SK-N-SH (cell line): ENCODE results near the gene ADCY5. TPM values are rescaled to one million over a fixed set of nuclear protein-coding genes. Genes with fewer than 3 reads are reported as not detected.

Source experiments
- CTCF ChIA-PET: fragments of 300-600, 350-600 bp; formaldehyde crosslinking; extraction: SDS; loops from one replicate; lab custom pipeline; 2021; lab: Yijun Ruan, JAX
- POLR2A ChIA-PET: fragments of 350-600 bp; sonication (Branson Sonifier 250); formaldehyde crosslinking; extraction: SDS; loops from one replicate; lab custom pipeline; 2020; ENCODE audit warnings: antibody characterized with exemption, inconsistent platforms; lab: Yijun Ruan, JAX
- DNase-seq: peaks from one replicate; pipeline ENCODE4 v3.0.0; 2012
- H2AFZ ChIP-seq: fragments of 200-600 bp; sonication (generic); 2 replicates; pipeline ENCODE4 v1.8.1; 2016; ENCODE audit warnings: antibody characterized with exemption, mild to moderate bottlenecking, low read depth
- H3F3A ChIP-seq: fragments of 200-600 bp; sonication (generic); replicated peaks from 2 replicates; pipeline ENCODE3; 2016; ENCODE audit warnings: antibody characterized with exemption, mild to moderate bottlenecking; ENCODE audit not compliant: insufficient read depth
- H3K27ac ChIP-seq, 2 experiments: fragments of 200-500 bp in 1 of 2; fragments of 200-600 bp in 1 of 2; sonication (Bioruptor generic) in 1 of 2; sonication (generic), shearing (Covaris generic) in 1 of 2; 2 replicates each; pipeline versions ENCODE4 v1.5.1 to v1.6.1; 2014 to 2016; ENCODE audit warnings: low read depth in 2 of 2, inconsistent platforms in 1 of 2, low read length in 1 of 2, mild to moderate bottlenecking in 1 of 2, mixed read lengths in 1 of 2
- H3K27me3 ChIP-seq: fragments of 200-600 bp; sonication (generic), shearing (Covaris generic); 2 replicates; pipeline ENCODE4 v1.6.1; 2016; ENCODE audit warnings: mixed run types; ENCODE audit not compliant: insufficient read depth
- H3K36me3 ChIP-seq, 2 experiments: fragments of 200-500 bp in 1 of 2; fragments of 200-600 bp in 1 of 2; sonication (Bioruptor generic) in 1 of 2; sonication (generic) in 1 of 2; replicated peaks in 1 of 2; 2 replicates each; pipeline versions ENCODE3 to v1.5.1; 2014 to 2016; ENCODE audit warnings: low read length in 1 of 2, mild to moderate bottlenecking in 1 of 2; ENCODE audit not compliant: insufficient read depth in 2 of 2, control insufficient read depth in 1 of 2
- H3K4me1 ChIP-seq, 2 experiments: fragments of 200-500 bp in 1 of 2; fragments of 200-600 bp in 1 of 2; sonication (Bioruptor generic) in 1 of 2; sonication (generic), shearing (Covaris generic) in 1 of 2; 2 replicates each; pipeline versions ENCODE4 v1.5.1 to v1.6.1; 2014 to 2016; ENCODE audit warnings: low read depth in 1 of 2, low read length in 1 of 2, mixed run types in 1 of 2; ENCODE audit not compliant: insufficient read depth in 2 of 2, control insufficient read depth in 1 of 2
- H3K4me2 ChIP-seq: fragments of 200-600 bp; sonication (generic), shearing (Covaris generic); 2 replicates; pipeline ENCODE4 v1.6.1; 2017; ENCODE audit warnings: mixed run types
- H3K4me3 ChIP-seq, 2 experiments: fragments of 200-500 bp in 1 of 2; fragments of 200-600 bp in 1 of 2; sonication (Bioruptor generic) in 1 of 2; sonication (generic), shearing (Covaris generic) in 1 of 2; 2 replicates each; pipeline versions ENCODE4 v1.5.1 to v1.8.1; 2014 to 2016; ENCODE audit warnings: low read depth in 2 of 2, inconsistent platforms in 1 of 2, low read length in 1 of 2, mild to moderate bottlenecking in 1 of 2, mixed read lengths in 1 of 2, moderate library complexity in 1 of 2
- H3K79me2 ChIP-seq: fragments of 200-600 bp; sonication (generic); 2 replicates; pipeline ENCODE4 v1.8.1; 2017; ENCODE audit warnings: mild to moderate bottlenecking; ENCODE audit not compliant: insufficient read depth
- H3K9ac ChIP-seq: fragments of 200-600 bp; sonication (generic); 2 replicates; pipeline ENCODE4 v1.6.1; 2017; ENCODE audit warnings: mixed run types
- H3K9me2 ChIP-seq: fragments of 200-600 bp; sonication (generic); 2 replicates; pipeline ENCODE4 v1.6.1; 2017; ENCODE audit warnings: mixed run types
- H3K9me3 ChIP-seq: fragments of 200-600 bp; sonication (generic); 2 replicates; pipeline ENCODE4 v1.6.1; 2017; ENCODE audit warnings: mixed run types, mild to moderate bottlenecking, moderate library complexity
- H4K20me1 ChIP-seq: fragments of 200-600 bp; sonication (generic); 2 replicates; pipeline ENCODE4 v1.6.1; 2017; ENCODE audit warnings: mild to moderate bottlenecking, mixed run types; ENCODE audit not compliant: insufficient read depth
- CHD2 ChIP-seq: fragments of 150-350 bp; IDR thresholded peaks from 2 replicates; pipeline ENCODE4 v1.6.1; 2018; ENCODE audit warnings: low read length; ENCODE audit not compliant: partially characterized antibody
- CTCF ChIP-seq: fragments of 200-600 bp; sonication (generic); IDR thresholded peaks from 2 replicates; pipeline ENCODE4 v1.6.1; 2017; ENCODE audit warnings: antibody characterized with exemption, mild to moderate bottlenecking, moderate library complexity
- FOSL2 ChIP-seq: IDR thresholded peaks from 2 replicates; pipeline ENCODE4 v1.4.0; 2012; ENCODE audit warnings: low read depth, mild to moderate bottlenecking, moderate library complexity, borderline replicate concordance
- IRF3 ChIP-seq: fragments of 150-350 bp; IDR thresholded peaks from 2 replicates; pipeline ENCODE4 v1.6.1; 2016; ENCODE audit warnings: mild to moderate bottlenecking, low read depth, low read length
- MAX ChIP-seq: IDR thresholded peaks from 2 replicates; pipeline ENCODE4 v1.4.0; 2012; ENCODE audit warnings: low read depth
- MXI1 ChIP-seq: IDR thresholded peaks from 2 replicates; pipeline ENCODE4 v1.6.1; 2012; ENCODE audit warnings: mild to moderate bottlenecking, low read depth, low read length, improper control_type of control experiment
- NRF1 ChIP-seq: IDR thresholded peaks from 2 replicates; pipeline ENCODE4 v1.6.1; 2012; ENCODE audit warnings: low read depth, mild to moderate bottlenecking, low read length
- POLR2AphosphoS5 ChIP-seq: IDR thresholded peaks from 2 replicates; pipeline ENCODE4 v1.6.1; 2012; ENCODE audit warnings: low read depth, low read length
- REST ChIP-seq: IDR thresholded peaks from 2 replicates; pipeline ENCODE4 v1.6.1; 2012; ENCODE audit warnings: mild to moderate bottlenecking, low read depth, low read length, moderate library complexity
- RXRA ChIP-seq: IDR thresholded peaks from 2 replicates; pipeline ENCODE4 v1.4.0; 2012; ENCODE audit warnings: low read depth, mild to moderate bottlenecking, borderline replicate concordance
- SIN3A ChIP-seq: IDR thresholded peaks from 2 replicates; pipeline ENCODE4 v1.6.1; 2012; ENCODE audit warnings: low read depth, mild to moderate bottlenecking, low read length, moderate library complexity, borderline replicate concordance
- TAF1 ChIP-seq: IDR thresholded peaks from 2 replicates; pipeline ENCODE4 v1.6.1; 2012; ENCODE audit warnings: low read depth, mild to moderate bottlenecking, low read length, moderate library complexity, borderline replicate concordance
- USF1 ChIP-seq: IDR thresholded peaks from 2 replicates; pipeline ENCODE4 v1.4.0; 2012; ENCODE audit warnings: low read depth, borderline replicate concordance
- USF2 ChIP-seq: fragments of 150-350 bp; IDR thresholded peaks from 2 replicates; pipeline ENCODE4 v1.6.1; 2017; ENCODE audit warnings: antibody characterized with exemption, low read length, low read depth, borderline replicate concordance
- ZBTB33 ChIP-seq: IDR thresholded peaks from 2 replicates; pipeline ENCODE4 v1.4.0; 2012; ENCODE audit warnings: low read depth, borderline replicate concordance
- polyA plus RNA-seq, 3 experiments: library from polyadenylated mRNA; depleted of rRNA; stranded (reverse); fragments of >200 nt; gene quantifications; 2 replicates each; pipeline ENCODE4 v1.2.3, GENCODE V29; 2012

Gene ADCY5
- polyA plus RNA-seq, 1 of the 3 experiments (the other 2 are of a cell fraction), result 0.21 TPM

- Histone ChIP-seq H3K4me1 (peaks cover 0 to 3% of the 10 kb centered on the region in 2 experiments; a peak in 1 of 4 replicates), H2AFZ (no peak overlapping the region), H3K4me3 (no peak overlapping the region), H3K9me3 (no peaks in the 10 kb centered on the region), H3K27me3 (no peaks in the 10 kb centered on the region), H4K20me1 (no peaks in the 10 kb centered on the region), H3K36me3 (peaks cover 0 to 11% of the 10 kb centered on the region in 2 experiments), H3K9ac (no peak overlapping the region), H3K27ac (no peak overlapping the region), H3F3A (no peaks in the 10 kb centered on the region)
- DNase-seq, result no peak
- CTCF ChIA-PET, result interaction anchor here (0.6 to 2.4 kb wide), 23 partner anchors 12 to 404 kb away, joined by 3 to 17 read pairs (median 3); partner anchors contain the start of gene SEC22A
- TF ChIP-seq MXI1 (no peak), REST (no peak), FOSL2 (no peak), POLR2AphosphoS5 (no peak), USF1 (no peak), TAF1 (no peak), CTCF (no peak), NRF1 (no peak), SIN3A (no peak), RXRA (no peak), CHD2 (no peak), IRF3 (no peak), ZBTB33 (no peak), USF2 (no peak), MAX (no peak)
- TF ChIP-seq, all 33 proteins: peak for 0
- no peaks in the 10 kb centered on the region for H3K9me2 ChIP-seq
- H3K79me2 ChIP-seq, result no peaks in the 10 kb centered on the region
- POLR2A ChIA-PET, result no interaction called here
- H3K4me2 ChIP-seq, result no peak overlapping the region
These were observed 190.5 kb downstream of the ADCY5 start for GRCh38 chr3:123258359-123258758.
